ENCODE data around the gene TGFBR3. TPM values are rescaled to one million over a fixed set of nuclear protein-coding genes. Genes with fewer than 3 reads are reported as not detected.

Gene TGFBR3
- total RNA-seq, 1 experiment from 2014 or later, result 12.2 TPM

DNA sequence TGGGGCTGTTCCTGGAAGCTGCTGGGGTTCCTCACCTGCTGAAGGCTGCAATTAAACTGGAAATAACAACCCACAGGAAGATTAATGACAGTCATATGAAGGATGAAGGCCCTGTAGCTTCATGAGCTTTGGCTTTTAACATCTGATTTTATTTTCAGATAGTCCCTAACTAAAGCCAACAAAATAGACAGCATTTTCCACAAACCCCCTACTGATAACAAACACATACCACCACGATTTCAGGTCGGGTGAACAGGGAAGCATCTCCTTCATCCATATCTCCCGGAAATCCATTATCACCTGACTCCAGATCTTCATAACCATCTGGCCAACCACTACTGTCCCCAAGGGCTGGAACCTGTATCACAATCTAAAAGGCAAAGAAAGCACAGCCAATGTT lies 169.6 kb downstream of the TGFBR3 start:
- POLR2A ChIA-PET, result no interaction called here
- no peak for DNase-seq
- Mint-ChIP-seq H3K4me3 (ENCODE audit: unreplicated experiment) (no peak overlapping the region), H3K27me3 (ENCODE audit: insufficient read depth, unreplicated experiment) (no peaks in the 10 kb centered on the region), H3K36me3 (ENCODE audit: insufficient read depth, unreplicated experiment) (peaks cover 6% of the 10 kb centered on the region), H3K27ac (ENCODE audit: unreplicated experiment) (no peak overlapping the region), H3K9me3 (ENCODE audit: unreplicated experiment) (no peaks in the 10 kb centered on the region), H3K4me1 (ENCODE audit: low read depth, unreplicated experiment) (no peaks in the 10 kb centered on the region)
- H3K4me1 ChIP-seq, result 0 out of 2 replicates have a peak, but pooled peaks cover 3% of the 10 kb centered on the region
- TF ChIP-seq CTCF (IDR thresholded peaks at IDR 0.05; ENCODE audit: insufficient read depth in 1 of 2, low read depth in 1 of 2, low read length in 1 of 2, severe bottlenecking in 1 of 2, unreplicated experiment in 1 of 2), result no peak
- H3K4me3 ChIP-seq (ENCODE audit: low read depth, low read length), result no peak overlapping the region
- BruUV-seq (replicated peaks), result no TSS peak
- H3K27me3 ChIP-seq (replicated peaks; ENCODE audit: control insufficient read depth, insufficient read depth, low read length), result no peaks in the 10 kb centered on the region
- no peaks in the 10 kb centered on the region for H3K9me3 ChIP-seq
- no peaks in the 10 kb centered on the region; the same call in none of the 2 replicates for H3K36me3 ChIP-seq (ENCODE audit: control insufficient read depth, insufficient read depth, low read length)
- intact Hi-C loops (cut with micrococcal nuclease; ENCODE audit: unreplicated experiment), result no loop called here
- CTCF ChIA-PET, result no interaction called here

DNA sequence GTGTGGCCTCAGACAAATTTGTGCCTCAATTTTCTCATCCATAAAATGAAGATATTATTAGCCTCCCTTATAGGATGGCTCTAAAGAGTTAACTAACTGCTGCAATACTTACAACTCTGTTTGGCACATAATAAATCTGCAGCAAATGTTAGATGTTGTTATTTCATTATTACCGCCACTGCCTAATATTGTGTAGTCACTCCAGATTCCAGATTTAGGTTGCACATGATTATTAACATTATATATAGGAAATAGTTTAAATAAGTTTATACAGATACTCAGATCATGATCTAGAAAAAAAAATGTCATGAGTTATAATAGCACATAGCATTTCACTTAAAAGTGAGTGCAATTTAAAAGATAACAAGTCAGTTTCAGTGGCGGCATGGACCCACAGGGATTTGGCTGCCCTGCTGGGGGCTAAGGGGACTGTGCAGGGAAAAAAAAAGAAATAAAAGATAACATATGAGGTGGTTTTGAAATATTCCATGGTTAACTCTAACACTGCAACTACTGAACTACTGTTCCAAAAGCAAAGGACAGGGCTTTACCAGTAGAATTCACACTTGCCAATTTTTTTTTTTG lies 170.4 kb downstream of the TGFBR3 start:
- H3K27ac Mint-ChIP-seq (ENCODE audit: unreplicated experiment), result no peak overlapping the region
- CTCF ChIA-PET, result no interaction called here
- no peak for TF ChIP-seq CTCF (IDR thresholded peaks at IDR 0.05; ENCODE audit: insufficient read depth in 1 of 2, low read depth in 1 of 2, low read length in 1 of 2, severe bottlenecking in 1 of 2, unreplicated experiment in 1 of 2)
- no peak for DNase-seq
- no peaks in the 10 kb centered on the region for H3K4me1 Mint-ChIP-seq (ENCODE audit: low read depth, unreplicated experiment)
- Histone ChIP-seq H3K4me1 (0 out of 2 replicates have a peak, but pooled peaks cover 3% of the 10 kb centered on the region), H3K4me3 (ENCODE audit: low read depth, low read length) (no peak overlapping the region), H3K36me3 (ENCODE audit: control insufficient read depth, insufficient read depth, low read length) (no peaks in the 10 kb centered on the region; the same call in none of the 2 replicates), H3K27me3 (replicated peaks; ENCODE audit: control insufficient read depth, insufficient read depth, low read length) (no peaks in the 10 kb centered on the region), H3K9me3 (no peaks in the 10 kb centered on the region)
- intact Hi-C loops (cut with micrococcal nuclease; ENCODE audit: unreplicated experiment), result no loop called here
- H3K36me3 Mint-ChIP-seq (ENCODE audit: insufficient read depth, unreplicated experiment), result peaks cover 6% of the 10 kb centered on the region
- H3K27me3 Mint-ChIP-seq (ENCODE audit: insufficient read depth, unreplicated experiment), result no peaks in the 10 kb centered on the region
- H3K4me3 Mint-ChIP-seq (ENCODE audit: unreplicated experiment), result no peak overlapping the region
- H3K9me3 Mint-ChIP-seq (ENCODE audit: unreplicated experiment), result no peaks in the 10 kb centered on the region
- POLR2A ChIA-PET, result no interaction called here
- no TSS peak for BruUV-seq (replicated peaks)

DNA sequence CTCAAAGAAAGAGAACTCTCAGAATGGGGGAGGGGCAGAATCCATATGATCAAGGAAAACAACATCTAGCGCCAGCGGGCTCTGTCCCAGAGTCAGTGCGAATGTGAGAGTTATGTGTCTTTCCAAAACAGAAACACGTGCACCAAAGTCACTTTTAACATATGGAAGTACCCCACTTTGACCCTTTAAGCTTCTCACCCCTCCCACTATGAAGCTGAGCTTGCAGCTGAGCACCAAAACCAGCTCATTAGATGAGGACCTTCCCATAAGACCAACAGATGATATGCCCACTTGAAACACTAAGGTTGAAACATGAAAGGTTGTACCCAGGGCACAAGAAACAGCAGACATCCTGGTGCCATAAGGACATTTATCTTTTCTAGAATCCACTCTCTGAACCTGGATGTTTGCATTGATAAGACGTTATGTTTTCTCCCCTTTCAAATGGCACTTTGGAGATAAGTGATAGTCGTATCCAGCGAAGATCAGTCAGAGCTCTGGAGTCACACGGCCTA lies 171.0 kb downstream of the TGFBR3 start:
- no peak for TF ChIP-seq CTCF (IDR thresholded peaks at IDR 0.05; ENCODE audit: insufficient read depth in 1 of 2, low read depth in 1 of 2, low read length in 1 of 2, severe bottlenecking in 1 of 2, unreplicated experiment in 1 of 2)
- ChIA-PET CTCF (no interaction called here), POLR2A (no interaction called here)
- no peaks in the 10 kb centered on the region for H3K27me3 ChIP-seq (replicated peaks; ENCODE audit: control insufficient read depth, insufficient read depth, low read length)
- Mint-ChIP-seq H3K4me3 (ENCODE audit: unreplicated experiment) (no peak overlapping the region), H3K27me3 (ENCODE audit: insufficient read depth, unreplicated experiment) (no peaks in the 10 kb centered on the region), H3K9me3 (ENCODE audit: unreplicated experiment) (no peaks in the 10 kb centered on the region), H3K27ac (ENCODE audit: unreplicated experiment) (no peak overlapping the region), H3K36me3 (ENCODE audit: insufficient read depth, unreplicated experiment) (peaks cover 6% of the 10 kb centered on the region), H3K4me1 (ENCODE audit: low read depth, unreplicated experiment) (no peaks in the 10 kb centered on the region)
- H3K36me3 ChIP-seq (ENCODE audit: control insufficient read depth, insufficient read depth, low read length), result no peaks in the 10 kb centered on the region; the same call in 1 of the 2 replicates
- no peaks in the 10 kb centered on the region for H3K9me3 ChIP-seq
- no peak for DNase-seq
- intact Hi-C loops (cut with micrococcal nuclease; ENCODE audit: unreplicated experiment), result no loop called here
- no TSS peak for BruUV-seq (replicated peaks)
- H3K4me1 ChIP-seq, result 0 out of 2 replicates have a peak, but pooled peaks cover 3% of the 10 kb centered on the region
- H3K4me3 ChIP-seq (ENCODE audit: low read depth, low read length), result no peak overlapping the region
